ENCODE results near the gene AP1S1.
A peak's percentile ranks its signal among the peaks of the same experiment; 100 is the strongest.

Gene AP1S1

GRCh38 chr7:101113836-101114235, 40.4 kb upstream of the AP1S1 start:
- no peaks in the 10 kb centered on the region for H3K27me3 ChIP-seq (ENCODE audit: insufficient read depth, poor library complexity, severe bottlenecking)
- peak in 1 of 2 experiments; percentile 17 for DNase-seq (ENCODE audit: low read depth in 1 of 2, low spot score in 1 of 2)
- H3K4me3 ChIP-seq (replicated peaks; ENCODE audit: insufficient read depth, low read length) = no peak overlapping the region
- H3K27ac ChIP-seq (replicated peaks) = no peak overlapping the region
- TF ChIP-seq REST (IDR thresholded peaks at IDR 0.05; ENCODE audit: insufficient replicate concordance, low read depth) = no peak
- TF ChIP-seq GABPA (IDR thresholded peaks at IDR 0.05; ENCODE audit: low read depth) = no peak
- no peak for TF ChIP-seq CTCF (IDR thresholded peaks at IDR 0.05; ENCODE audit: insufficient read depth, low read length)
- no peak for TF ChIP-seq POLR2AphosphoS5 (IDR thresholded peaks at IDR 0.05; ENCODE audit: low read depth)
- TF ChIP-seq SPI1 (IDR thresholded peaks at IDR 0.05; ENCODE audit: borderline replicate concordance, low read depth) = no peak

- TF ChIP-seq POLR2AphosphoS5 (IDR thresholded peaks at IDR 0.05; ENCODE audit: low read depth) (no peak), REST (IDR thresholded peaks at IDR 0.05; ENCODE audit: insufficient replicate concordance, low read depth) (no peak), CTCF (IDR thresholded peaks at IDR 0.05; ENCODE audit: insufficient read depth, low read length) (no peak), GABPA (IDR thresholded peaks at IDR 0.05; ENCODE audit: low read depth) (no peak), SPI1 (IDR thresholded peaks at IDR 0.05; ENCODE audit: borderline replicate concordance, low read depth) (no peak)
- no peak overlapping the region for H3K4me3 ChIP-seq (replicated peaks; ENCODE audit: insufficient read depth, low read length)
- H3K27me3 ChIP-seq (ENCODE audit: insufficient read depth, poor library complexity, severe bottlenecking) = no peaks in the 10 kb centered on the region
- H3K27ac ChIP-seq (replicated peaks) = no peak overlapping the region
- no peak for DNase-seq (ENCODE audit: low read depth in 1 of 2, low spot score in 1 of 2)
These were observed 39.8 kb upstream of the AP1S1 start for GRCh38 chr7:101114492-101114891.

- no peak for DNase-seq (ENCODE audit: low read depth in 1 of 2, low spot score in 1 of 2)
- no peak overlapping the region for H3K4me3 ChIP-seq (replicated peaks; ENCODE audit: insufficient read depth, low read length)
- no peak overlapping the region for H3K27ac ChIP-seq (replicated peaks)
- H3K27me3 ChIP-seq (ENCODE audit: insufficient read depth, poor library complexity, severe bottlenecking) = no peaks in the 10 kb centered on the region
- no peak for TF ChIP-seq SPI1 (IDR thresholded peaks at IDR 0.05; ENCODE audit: borderline replicate concordance, low read depth)
- no peak for TF ChIP-seq POLR2AphosphoS5 (IDR thresholded peaks at IDR 0.05; ENCODE audit: low read depth)
- TF ChIP-seq GABPA (IDR thresholded peaks at IDR 0.05; ENCODE audit: low read depth) = no peak
- TF ChIP-seq REST (IDR thresholded peaks at IDR 0.05; ENCODE audit: insufficient replicate concordance, low read depth) = no peak
- TF ChIP-seq CTCF (IDR thresholded peaks at IDR 0.05; ENCODE audit: insufficient read depth, low read length) = no peak
These were observed 39.1 kb upstream of the AP1S1 start for GRCh38 chr7:101115215-101115614.

Data from HL-60 (cell line).